Liver (tissue), 5 donors: ENCODE data around the gene MS4A7. TPM values are rescaled to one million over a fixed set of nuclear protein-coding genes. Genes with fewer than 3 reads are reported as not detected.

Experiments
- EGR1 ChIP-seq, 2 donors: IDR thresholded peaks; 2 replicates each; pipeline ENCODE4 v1.6.1; 2016 to 2018; ENCODE audit warnings: antibody characterized with exemption in 2 of 2, low read depth in 2 of 2
- FOXA1 ChIP-seq: IDR thresholded peaks from 2 replicates; pipeline ENCODE4 v1.6.1; 2016; ENCODE audit warnings: antibody characterized with exemption
- HNF4G ChIP-seq: IDR thresholded peaks from 2 replicates; pipeline ENCODE4 v1.6.1; 2016; ENCODE audit warnings: antibody characterized with exemption
- MAX ChIP-seq: IDR thresholded peaks from 2 replicates; pipeline ENCODE4 v1.6.1; 2016; ENCODE audit warnings: antibody characterized with exemption
- RAD21 ChIP-seq, 2 donors: IDR thresholded peaks; 2 replicates each; pipeline ENCODE4 v1.6.1; 2016; ENCODE audit warnings: antibody characterized with exemption in 2 of 2, mild to moderate bottlenecking in 2 of 2
- TAF1 ChIP-seq: conservative IDR thresholded peaks from 2 replicates; pipeline ENCODE4 v1.6.1; 2016; ENCODE audit warnings: antibody characterized with exemption, mild to moderate bottlenecking
- polyA plus RNA-seq, 2 donors: library from polyadenylated mRNA; stranded (reverse) in 1 of 2; unstranded in 1 of 2; fragments of 200-250 nt in 1 of 2; fragments of >200 nt in 1 of 2; fragmentation: Nextera tagmentation in 1 of 2; extraction: Ambion mirVana in 1 of 2; gene quantifications; one replicate each; pipeline versions ENCODE4 v1.2.1 to v1.2.3, GENCODE V29; 2013 to 2015
- total RNA-seq, 2 donors: library from RNA; depleted of rRNA; stranded (reverse); fragments of >200 nt; gene quantifications; one replicate each; pipeline ENCODE4 v1.2.3, GENCODE V29; 2014
- donor health status: healthy.
- donor health status: healthy.
- donor health status: healthy.

MS4A7 gene
- total and polyA plus RNA-seq, 4 donors: 16.3 to 50.0 (median 28.5) TPM

GRCh38 chr11:60433401-60433800 lies 55.1 kb downstream of the MS4A7 start (continued):
- no peak for TF ChIP-seq FOXA1
- no peak for TF ChIP-seq RAD21 (IDR thresholded peaks at IDR 0.05)
- TF ChIP-seq HNF4G: no peak
- TF ChIP-seq EGR1 (IDR thresholded peaks at IDR 0.05; ENCODE audit: low read depth in 2 of 2): no peak
- TF ChIP-seq MAX: no peak
- no peak for TF ChIP-seq TAF1

Other genes starting within 250 kb of the MS4A7 start
- 100 to 1,000 TPM in 1 of 2 donors, 10 to 100 TPM in 1; 83.4 to 115 TPM for gene MS4A6A, start 195.4 kb upstream of the MS4A7 start, total RNA-seq
- gene MS4A6A, start 195.4 kb upstream of the MS4A7 start, polyA plus RNA-seq: 100 to 1,000 TPM in 1 of 2 donors, 10 to 100 TPM in 1; 64.6 to 117 TPM
- 1 to 10 TPM in 1 of 2 donors, under 1 TPM in 1; 0.23 to 2.1 TPM for gene MS4A4E, start 135.4 kb upstream of the MS4A7 start, total RNA-seq
- 1 to 10 TPM in 1 of 2 donors, under 1 TPM in 1; 0.35 to 1.2 TPM for gene MS4A4E, start 135.4 kb upstream of the MS4A7 start, polyA plus RNA-seq
- gene MS4A4A, start 97.9 kb upstream of the MS4A7 start, total RNA-seq: 10 to 100 TPM in 1 of 2 donors, 1 to 10 TPM in 1; 8.6 to 12.0 TPM
- 10 to 100 TPM in 1 of 2 donors, 1 to 10 TPM in 1; 9.5 to 16.1 TPM for gene MS4A4A, start 97.9 kb upstream of the MS4A7 start, polyA plus RNA-seq
- under 1 TPM in 1 of 2 donors, not detected in 1; 0.75 TPM for gene MS4A6E, start 51.3 kb upstream of the MS4A7 start, total RNA-seq
- gene MS4A6E, start 51.3 kb upstream of the MS4A7 start, polyA plus RNA-seq: under 1 TPM in 1 of 2 donors, not detected in 1; 0.22 TPM
- gene MS4A14, start 17.9 kb downstream of the MS4A7 start, total RNA-seq: 1 to 10 TPM in 1 of 2 donors, under 1 TPM in 1; 0.19 to 1.1 TPM
- under 1 TPM; 0.06 to 0.17 TPM for gene MS4A14, start 17.9 kb downstream of the MS4A7 start, polyA plus RNA-seq
- gene MS4A5, start 51.0 kb downstream of the MS4A7 start, total RNA-seq: not detected
- not detected for gene MS4A5, start 51.0 kb downstream of the MS4A7 start, polyA plus RNA-seq
- 1 to 10 TPM in 1 of 2 donors, under 1 TPM in 1; 0.75 to 1.6 TPM for gene MS4A1, start 77.3 kb downstream of the MS4A7 start, total RNA-seq
- 1 to 10 TPM in 1 of 2 donors, under 1 TPM in 1; 0.12 to 3.3 TPM for gene MS4A1, start 77.3 kb downstream of the MS4A7 start, polyA plus RNA-seq
- not detected for gene MS4A12, start 114.2 kb downstream of the MS4A7 start, total RNA-seq
- not detected for gene MS4A12, start 114.2 kb downstream of the MS4A7 start, polyA plus RNA-seq
- not detected for gene MS4A13, start 136.9 kb downstream of the MS4A7 start, total RNA-seq
- not detected for gene MS4A13, start 136.9 kb downstream of the MS4A7 start, polyA plus RNA-seq